Skeletal muscle tissue (tissue), 4 donors: ENCODE results near the gene SRGAP2C. TPM values are rescaled to one million over a fixed set of nuclear protein-coding genes. Genes with fewer than 3 reads are reported as not detected.
"Not testable (repeated sequence)": the region's sequence is repeated elsewhere in the genome, so short reads cannot be mapped to it uniquely, and the experiment has no call there.

Source experiments
- H3K27ac ChIP-seq: one replicate; pipeline ENCODE4 v1.7.0; 2013; ENCODE audit warnings: mild to moderate bottlenecking, low read depth, low read length, inconsistent platforms
- H3K27me3 ChIP-seq, 3 donors: one replicate each; pipeline ENCODE4 v1.7.0; 2013; ENCODE audit warnings: low read length in 3 of 3; ENCODE audit not compliant: control insufficient read depth in 3 of 3, insufficient read depth in 3 of 3
- H3K36me3 ChIP-seq, 3 donors: one replicate each; pipeline ENCODE4 v1.7.0; 2013; ENCODE audit warnings: low read length in 3 of 3; ENCODE audit not compliant: control insufficient read depth in 3 of 3, insufficient read depth in 3 of 3
- H3K4me1 ChIP-seq, 3 donors: one replicate each; pipeline ENCODE4 v1.7.0; 2013; ENCODE audit warnings: low read length in 3 of 3, mild to moderate bottlenecking in 3 of 3; ENCODE audit not compliant: control insufficient read depth in 3 of 3, insufficient read depth in 3 of 3
- H3K4me3 ChIP-seq, 3 donors: one replicate each; pipeline ENCODE4 v1.7.0; 2013; ENCODE audit warnings: low read length in 3 of 3
- H3K9ac ChIP-seq, 3 donors: one replicate each; pipeline ENCODE4 v1.7.0; 2013; ENCODE audit warnings: low read length in 3 of 3, mild to moderate bottlenecking in 3 of 3, moderate library complexity in 2 of 3, low read depth in 1 of 3
- H3K9me3 ChIP-seq, 3 donors: one replicate each; pipeline ENCODE4 v1.7.0; 2013; ENCODE audit warnings: low read length in 3 of 3; ENCODE audit not compliant: control insufficient read depth in 3 of 3
- total RNA-seq: library from RNA; depleted of rRNA; stranded (reverse); fragments of >200 nt; gene quantifications from one replicate; pipeline ENCODE4 v1.2.3, GENCODE V29; 2014
- donor health status: Osteomylitis.

The SRGAP2C gene
- total RNA-seq, 1 donor from 2014 or later = 14.6 TPM

GRCh38 chr1:121160118-121160517 is 24.7 kb upstream of the SRGAP2C start:
- H3K9me3 ChIP-seq, H3K9ac ChIP-seq, H3K4me3 ChIP-seq, H3K4me1 ChIP-seq, H3K27me3 ChIP-seq, H3K36me3 ChIP-seq, H3K27ac ChIP-seq: not testable (repeated sequence)

GRCh38 chr1:121161199-121161901 is 23.4 kb upstream of the SRGAP2C start:
- not testable (repeated sequence) for H3K27me3 ChIP-seq, H3K9ac ChIP-seq, H3K9me3 ChIP-seq, H3K4me3 ChIP-seq, H3K36me3 ChIP-seq, H3K27ac ChIP-seq, H3K4me1 ChIP-seq

DNA sequence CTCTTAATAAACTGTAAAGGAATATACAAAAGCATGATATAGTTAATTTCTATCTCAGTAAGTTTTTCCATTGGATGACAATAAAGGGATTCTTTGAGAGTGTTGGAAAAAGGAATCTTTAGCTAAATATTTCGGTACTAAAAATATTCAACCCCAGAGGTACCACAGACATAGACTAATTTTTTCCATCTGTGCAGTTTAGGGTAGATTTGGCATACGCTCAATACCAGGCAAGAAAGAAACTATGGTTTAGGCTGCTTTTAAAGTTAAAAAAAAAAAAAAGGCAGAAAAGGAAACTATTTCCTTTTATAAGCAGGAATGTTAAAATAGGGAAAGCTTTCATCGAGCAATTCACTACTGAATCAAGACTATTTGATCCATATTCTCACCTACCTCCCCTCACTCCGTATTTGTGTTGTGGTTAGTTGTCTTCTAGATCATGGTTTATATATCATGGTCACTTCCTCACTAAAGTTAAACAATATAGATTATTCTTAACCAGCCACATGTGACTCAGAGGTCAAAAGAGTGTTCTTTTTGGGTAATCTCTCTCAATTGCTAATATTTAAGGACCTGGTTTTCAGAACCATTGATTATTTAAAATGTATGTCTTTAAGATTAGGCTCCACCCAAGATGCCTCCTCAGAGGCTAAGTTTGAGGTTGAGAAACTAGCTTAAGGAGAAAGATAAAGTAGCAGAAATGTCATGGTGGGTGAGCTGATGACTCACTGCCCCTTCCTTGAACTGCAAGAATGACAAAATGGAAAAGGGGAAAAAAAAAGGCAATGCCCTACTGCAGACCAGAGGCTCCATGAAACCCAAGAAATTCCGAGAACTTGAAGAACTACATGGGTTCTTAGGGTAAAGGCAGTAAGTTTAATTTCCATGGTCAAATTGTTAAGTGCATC is 20.7 kb upstream of the SRGAP2C start:
- H3K9me3 ChIP-seq, H3K4me3 ChIP-seq, H3K9ac ChIP-seq, H3K36me3 ChIP-seq, H3K27me3 ChIP-seq, H3K4me1 ChIP-seq, H3K27ac ChIP-seq: not testable (repeated sequence)

GRCh38 chr1:121165296-121165695 is 19.5 kb upstream of the SRGAP2C start:
- not testable (repeated sequence) for H3K27ac ChIP-seq, H3K27me3 ChIP-seq, H3K9me3 ChIP-seq, H3K9ac ChIP-seq, H3K4me3 ChIP-seq, H3K4me1 ChIP-seq, H3K36me3 ChIP-seq

DNA sequence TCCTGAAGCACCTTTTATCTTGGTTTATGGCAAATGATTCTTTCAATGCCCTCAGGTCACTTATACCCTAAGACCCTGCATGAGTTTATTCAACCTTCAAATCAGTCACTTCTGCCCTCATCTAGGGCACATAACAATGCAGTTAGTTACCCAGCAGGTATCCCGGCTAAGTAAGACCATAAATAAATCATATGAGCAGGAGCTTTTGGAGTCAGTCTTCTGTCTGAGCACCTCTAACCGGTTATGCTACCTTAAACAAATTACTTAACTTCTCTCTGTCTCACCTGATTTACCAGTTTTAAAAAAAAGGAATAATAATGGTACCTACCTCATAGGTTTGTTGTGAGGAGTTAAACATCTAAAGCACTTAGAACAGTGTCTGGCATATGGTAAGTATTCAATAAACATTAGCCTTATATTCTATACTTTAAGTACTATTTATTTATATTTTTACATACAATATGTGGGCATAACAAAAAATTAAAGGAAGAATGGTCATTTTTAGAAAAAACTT is 17.5 kb upstream of the SRGAP2C start:
- not testable (repeated sequence) for H3K36me3 ChIP-seq, H3K4me3 ChIP-seq, H3K4me1 ChIP-seq, H3K9ac ChIP-seq, H3K27ac ChIP-seq, H3K27me3 ChIP-seq, H3K9me3 ChIP-seq

- H3K27me3 ChIP-seq, H3K27ac ChIP-seq, H3K4me1 ChIP-seq, H3K36me3 ChIP-seq, H3K4me3 ChIP-seq, H3K9ac ChIP-seq, H3K9me3 ChIP-seq: not testable (repeated sequence)
Observed at GRCh38 chr1:121168152-121168668, 16.6 kb upstream of the SRGAP2C start.

- H3K9me3 ChIP-seq, H3K27ac ChIP-seq, H3K36me3 ChIP-seq, H3K4me3 ChIP-seq, H3K4me1 ChIP-seq, H3K27me3 ChIP-seq, H3K9ac ChIP-seq: not testable (repeated sequence)
Observed at GRCh38 chr1:121176649-121177048, 8.1 kb upstream of the SRGAP2C start.

DNA sequence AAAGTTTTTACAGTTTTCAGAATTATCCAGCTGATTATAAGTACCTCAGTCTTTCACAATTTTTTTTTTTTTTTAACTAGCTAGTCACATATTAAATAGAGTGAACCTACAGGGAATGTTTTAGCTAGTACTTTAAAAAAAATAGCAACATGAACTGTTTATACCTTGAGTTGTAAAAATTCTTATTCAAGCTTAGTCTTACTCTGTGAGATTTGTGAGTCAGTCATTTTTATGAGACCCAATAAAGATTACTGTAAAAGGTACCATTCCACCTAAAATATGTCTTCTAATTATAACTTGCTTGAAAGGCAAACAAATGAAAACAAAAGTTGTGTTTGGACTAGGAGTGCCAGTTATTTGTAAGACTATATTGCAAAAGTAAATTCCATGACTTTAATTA is 6.6 kb upstream of the SRGAP2C start:
- not testable (repeated sequence) for H3K27ac ChIP-seq, H3K9me3 ChIP-seq, H3K9ac ChIP-seq, H3K4me3 ChIP-seq, H3K36me3 ChIP-seq, H3K27me3 ChIP-seq, H3K4me1 ChIP-seq

- not testable (repeated sequence) for H3K36me3 ChIP-seq, H3K27ac ChIP-seq, H3K4me1 ChIP-seq, H3K4me3 ChIP-seq, H3K9ac ChIP-seq, H3K27me3 ChIP-seq, H3K9me3 ChIP-seq
Observed at GRCh38 chr1:121183867-121184266, 908 bp upstream of the SRGAP2C start.

DNA sequence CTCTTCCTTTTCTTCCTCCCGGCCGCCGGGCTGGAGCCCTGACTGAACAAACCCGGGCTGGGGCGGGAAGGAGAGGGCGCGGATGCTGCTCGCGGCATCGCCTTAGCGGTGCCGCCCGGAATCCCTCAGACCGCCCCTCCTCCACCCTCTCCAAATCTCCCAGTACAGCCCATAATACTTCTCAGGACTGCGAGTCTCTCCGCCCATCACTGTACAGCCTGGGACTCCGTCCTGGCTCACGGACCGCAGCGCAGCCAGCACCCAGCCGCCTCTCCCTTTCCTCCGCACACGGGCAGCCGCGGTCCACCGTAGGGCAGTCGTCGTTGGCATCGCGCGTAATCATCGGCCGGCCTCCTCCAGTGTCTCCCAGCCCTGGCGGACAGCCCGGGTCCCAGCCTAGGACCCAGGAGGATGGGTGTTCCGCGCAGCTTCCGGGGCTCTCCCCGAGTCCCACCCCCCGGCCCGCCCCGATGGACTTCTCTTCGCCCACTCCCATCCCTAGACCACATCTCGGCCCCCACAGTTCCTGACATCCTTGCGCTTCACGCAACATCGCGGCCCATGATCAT is 449 bp downstream of the SRGAP2C start:
- not testable (repeated sequence) for H3K4me1 ChIP-seq, H3K9ac ChIP-seq, H3K9me3 ChIP-seq, H3K36me3 ChIP-seq, H3K27ac ChIP-seq, H3K27me3 ChIP-seq
- peak overlapping the region in 1 of 3 donors; percentile 38 for H3K4me3 ChIP-seq
